Cardiac muscle cell (in vitro differentiated cells and primary cell): ENCODE results near the gene PTAR1. TPM values are rescaled to one million over a fixed set of nuclear protein-coding genes. Genes with fewer than 3 reads are reported as not detected.
"Not testable (repeated sequence)": the region's sequence is repeated elsewhere in the genome, so short reads cannot be mapped to it uniquely, and the experiment has no call there.

Experiments
- DNase-seq, 2 donors: peaks; one replicate each; pipeline versions ENCODE4 v3.0.0 to v3.0.0-alpha.2; 2010 to 2017; ENCODE audit warnings: low read depth in 1 of 2, low spot score in 1 of 2
- H3K27ac ChIP-seq: fragments of 200-600 bp; sonication (generic); 2 replicates; pipeline ENCODE4 v1.5.1; 2016
- H3K27me3 ChIP-seq: fragments of 200-600 bp; sonication (generic); 2 replicates; pipeline ENCODE4 v1.6.0; 2016; ENCODE audit warnings: control low read depth
- H3K36me3 ChIP-seq: fragments of 200-600 bp; sonication (generic); 2 replicates; pipeline ENCODE4 v1.5.1; 2016; ENCODE audit warnings: control low read depth
- H3K4me1 ChIP-seq: fragments of 200-600 bp; sonication (generic); 2 replicates; pipeline ENCODE4 v1.8.1; 2017; ENCODE audit warnings: low read depth, mild to moderate bottlenecking, mixed run types
- H3K4me3 ChIP-seq: fragments of 200-600 bp; sonication (generic); 2 replicates; pipeline ENCODE4 v1.5.1; 2016; ENCODE audit warnings: mild to moderate bottlenecking
- H3K9me3 ChIP-seq: fragments of 200-600 bp; sonication (generic); 2 replicates; pipeline ENCODE4 v1.5.1; 2017; ENCODE audit warnings: low read depth, mild to moderate bottlenecking, control low read depth
- polyA plus RNA-seq: library from polyadenylated mRNA; unstranded; fragments of >200 nt; fragmentation: Nextera tagmentation; extraction: Ambion mirVana; gene quantifications from 2 replicates; pipeline ENCODE4 v1.2.1, GENCODE V29; 2016
- total RNA-seq: library from RNA; depleted of rRNA; stranded (reverse); fragments of >200 nt; gene quantifications from 2 replicates; pipeline ENCODE4 v1.2.3, GENCODE V29; 2016
- TF ChIP-seq, protein P1 (sequence below): IDR thresholded peaks from 2 replicates; pipeline ENCODE4 v1.5.1; 2012; ENCODE audit warnings: low read depth, mild to moderate bottlenecking, low read length

Gene PTAR1, protein sequence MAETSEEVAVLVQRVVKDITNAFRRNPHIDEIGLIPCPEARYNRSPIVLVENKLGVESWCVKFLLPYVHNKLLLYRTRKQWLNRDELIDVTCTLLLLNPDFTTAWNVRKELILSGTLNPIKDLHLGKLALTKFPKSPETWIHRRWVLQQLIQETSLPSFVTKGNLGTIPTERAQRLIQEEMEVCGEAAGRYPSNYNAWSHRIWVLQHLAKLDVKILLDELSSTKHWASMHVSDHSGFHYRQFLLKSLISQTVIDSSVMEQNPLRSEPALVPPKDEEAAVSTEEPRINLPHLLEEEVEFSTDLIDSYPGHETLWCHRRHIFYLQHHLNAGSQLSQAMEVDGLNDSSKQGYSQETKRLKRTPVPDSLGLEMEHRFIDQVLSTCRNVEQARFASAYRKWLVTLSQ
- total RNA-seq (33.4 and 54.1 TPM in 2 replicates), polyA plus RNA-seq (7.1 and 15.9 TPM in 2 replicates)

DNA sequence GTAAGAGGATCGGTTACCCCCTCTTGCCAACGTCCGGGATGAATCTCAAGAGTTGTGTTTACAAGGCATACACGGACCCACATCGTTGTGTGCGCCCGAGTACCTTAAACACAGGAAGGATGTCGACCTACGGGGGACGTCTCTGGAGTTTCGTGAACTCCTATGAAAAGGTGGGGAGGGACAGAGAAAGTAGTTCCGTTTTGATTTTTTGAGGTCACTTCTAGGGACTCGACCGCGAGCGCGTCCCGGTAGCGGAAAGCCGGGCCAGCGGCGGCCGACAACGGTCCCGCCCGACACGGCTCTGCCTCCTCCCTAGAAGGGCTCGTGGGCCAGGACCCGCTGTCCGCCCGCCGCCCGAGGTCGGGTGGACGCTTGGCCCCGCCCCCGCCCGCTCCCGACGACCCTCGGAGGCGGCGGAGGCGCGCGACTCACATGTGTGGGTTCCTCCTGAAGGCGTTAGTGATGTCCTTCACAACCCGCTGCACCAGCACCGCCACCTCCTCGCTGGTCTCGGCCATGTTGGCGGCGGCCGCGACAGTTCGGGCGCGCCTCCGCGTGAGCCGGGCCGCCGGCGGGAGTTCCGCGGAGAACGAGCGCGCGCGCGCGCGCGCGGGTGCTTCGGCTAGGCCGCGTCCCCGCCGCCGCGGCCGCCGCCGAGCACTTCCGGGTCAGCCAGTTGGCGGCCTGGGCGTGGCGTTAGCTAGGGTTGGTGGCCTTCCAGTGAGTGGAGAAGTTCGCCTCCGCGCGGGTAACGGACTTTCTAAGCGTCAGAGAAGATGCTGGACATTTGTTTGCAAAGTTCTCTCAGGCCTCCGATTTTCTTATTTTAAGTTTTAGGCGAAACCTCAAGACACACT lies at the start of gene PTAR1:
PTAR1 (minus strand) TSS at position 591 of the 857 bp plus-strand sequence; CDS start at position 518, 73 bp downstream.
- H3K27me3 ChIP-seq, result no peaks in the 10 kb centered on the region
- H3K4me3 ChIP-seq, result peak within 1 kb of the TSS; percentile 84
- TF ChIP-seq, protein P1, sequence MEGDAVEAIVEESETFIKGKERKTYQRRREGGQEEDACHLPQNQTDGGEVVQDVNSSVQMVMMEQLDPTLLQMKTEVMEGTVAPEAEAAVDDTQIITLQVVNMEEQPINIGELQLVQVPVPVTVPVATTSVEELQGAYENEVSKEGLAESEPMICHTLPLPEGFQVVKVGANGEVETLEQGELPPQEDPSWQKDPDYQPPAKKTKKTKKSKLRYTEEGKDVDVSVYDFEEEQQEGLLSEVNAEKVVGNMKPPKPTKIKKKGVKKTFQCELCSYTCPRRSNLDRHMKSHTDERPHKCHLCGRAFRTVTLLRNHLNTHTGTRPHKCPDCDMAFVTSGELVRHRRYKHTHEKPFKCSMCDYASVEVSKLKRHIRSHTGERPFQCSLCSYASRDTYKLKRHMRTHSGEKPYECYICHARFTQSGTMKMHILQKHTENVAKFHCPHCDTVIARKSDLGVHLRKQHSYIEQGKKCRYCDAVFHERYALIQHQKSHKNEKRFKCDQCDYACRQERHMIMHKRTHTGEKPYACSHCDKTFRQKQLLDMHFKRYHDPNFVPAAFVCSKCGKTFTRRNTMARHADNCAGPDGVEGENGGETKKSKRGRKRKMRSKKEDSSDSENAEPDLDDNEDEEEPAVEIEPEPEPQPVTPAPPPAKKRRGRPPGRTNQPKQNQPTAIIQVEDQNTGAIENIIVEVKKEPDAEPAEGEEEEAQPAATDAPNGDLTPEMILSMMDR, result no peak
- no peaks in the 10 kb centered on the region for H3K36me3 ChIP-seq
- H3K4me1 ChIP-seq, result peaks cover 20% of the 10 kb centered on the region
- H3K27ac ChIP-seq, result peak within 1 kb of the TSS; percentile 96
- peak; percentile 94 to 96 for DNase-seq
- H3K9me3 ChIP-seq, result no peaks in the 10 kb centered on the region

DNA sequence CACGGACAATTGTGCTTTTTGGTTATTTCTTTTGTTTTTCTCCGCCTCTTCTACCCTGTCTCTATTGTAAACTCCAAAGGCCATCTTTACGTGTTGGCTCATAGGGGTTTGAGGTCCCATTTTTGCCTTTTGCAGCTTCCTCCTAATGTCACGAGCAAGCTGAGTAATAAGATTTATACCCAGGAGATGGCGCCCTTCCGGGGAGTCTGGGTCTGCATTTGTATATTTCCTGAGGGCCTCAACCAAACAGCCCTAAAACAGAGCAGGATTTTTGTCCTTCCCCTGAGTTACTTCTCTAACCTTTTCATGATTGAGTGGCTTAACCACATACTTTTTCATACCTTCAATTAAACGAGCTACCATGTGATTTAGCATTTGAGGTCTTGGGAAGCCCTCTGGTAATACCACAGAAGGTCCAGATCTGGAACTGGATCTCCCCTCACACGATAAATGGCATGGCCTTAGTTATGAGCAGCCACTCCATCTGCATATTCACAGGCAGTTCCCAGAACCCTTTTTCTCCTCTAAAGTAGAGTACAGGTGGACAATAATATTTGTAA lies 49.6 kb upstream of the PTAR1 start:
- Histone ChIP-seq H3K9me3 (no peaks in the 10 kb centered on the region), H3K4me1 (peaks cover 16% of the 10 kb centered on the region), H3K27ac (no peak overlapping the region), H3K27me3 (no peaks in the 10 kb centered on the region), H3K4me3 (no peak overlapping the region), H3K36me3 (no peaks in the 10 kb centered on the region)
- DNase-seq, result peak in 1 of 2 donors; percentile 37
- TF ChIP-seq, protein P1, result peak; percentile 37

DNA sequence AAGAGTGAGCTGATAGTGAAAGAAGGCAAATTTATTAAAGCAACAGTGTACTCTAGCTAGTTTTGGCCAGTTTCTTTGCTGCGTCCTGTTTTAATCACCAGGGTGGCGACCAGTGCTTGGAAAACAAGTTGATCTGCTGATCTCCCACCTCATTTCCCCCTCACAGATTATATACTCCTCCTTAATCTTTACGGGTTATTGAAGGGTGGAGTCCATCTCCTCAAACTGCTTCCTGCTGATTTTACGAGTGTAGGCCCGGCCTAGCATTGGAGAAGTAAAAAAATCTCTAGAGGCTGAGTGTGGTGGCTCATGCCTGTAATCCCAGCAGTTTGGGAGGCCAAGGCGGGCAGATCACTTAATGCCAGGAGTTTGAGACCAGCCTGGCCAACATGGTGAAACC lies 46.8 kb upstream of the PTAR1 start:
- H3K36me3 ChIP-seq, result no peaks in the 10 kb centered on the region
- no peak overlapping the region for H3K4me3 ChIP-seq
- H3K27me3 ChIP-seq, result no peaks in the 10 kb centered on the region
- no peak overlapping the region for H3K27ac ChIP-seq
- peaks cover 6% of the 10 kb centered on the region for H3K4me1 ChIP-seq
- no peaks in the 10 kb centered on the region for H3K9me3 ChIP-seq
- TF ChIP-seq, protein P1, result no peak
- DNase-seq, result no peak

DNA sequence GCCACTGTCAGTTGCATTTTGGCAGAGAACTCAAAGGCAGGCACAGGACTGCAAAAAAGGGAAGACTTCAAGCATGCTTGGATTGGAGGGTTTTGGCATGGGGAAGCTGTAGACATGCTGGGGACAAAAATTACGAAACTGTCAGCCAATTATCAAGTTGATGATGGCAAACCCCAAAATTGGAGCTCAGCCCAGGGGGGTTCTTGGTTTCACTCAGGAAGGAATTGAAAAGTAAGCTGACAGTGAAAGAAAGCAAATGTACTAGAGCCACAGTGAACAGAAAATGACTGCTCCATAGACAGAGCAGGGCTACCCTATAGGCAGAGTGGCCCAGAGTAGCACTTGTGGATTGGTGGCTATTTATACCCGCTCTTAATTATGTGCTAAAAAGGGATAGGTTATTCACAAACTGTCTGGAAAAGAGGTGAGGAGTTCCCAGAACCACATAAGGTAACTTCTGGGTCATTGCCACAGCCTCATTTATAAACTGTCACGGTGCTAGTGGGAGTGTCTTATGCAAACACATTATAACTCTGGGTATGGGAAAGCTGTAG lies 46.2 kb upstream of the PTAR1 start:
- peaks cover 6% of the 10 kb centered on the region for H3K4me1 ChIP-seq
- DNase-seq, result peak; percentile 18 to 28
- no peak overlapping the region for H3K4me3 ChIP-seq
- H3K27ac ChIP-seq, result no peak overlapping the region
- no peaks in the 10 kb centered on the region for H3K36me3 ChIP-seq
- TF ChIP-seq, protein P1, result no peak
- no peaks in the 10 kb centered on the region for H3K27me3 ChIP-seq
- no peaks in the 10 kb centered on the region for H3K9me3 ChIP-seq

DNA sequence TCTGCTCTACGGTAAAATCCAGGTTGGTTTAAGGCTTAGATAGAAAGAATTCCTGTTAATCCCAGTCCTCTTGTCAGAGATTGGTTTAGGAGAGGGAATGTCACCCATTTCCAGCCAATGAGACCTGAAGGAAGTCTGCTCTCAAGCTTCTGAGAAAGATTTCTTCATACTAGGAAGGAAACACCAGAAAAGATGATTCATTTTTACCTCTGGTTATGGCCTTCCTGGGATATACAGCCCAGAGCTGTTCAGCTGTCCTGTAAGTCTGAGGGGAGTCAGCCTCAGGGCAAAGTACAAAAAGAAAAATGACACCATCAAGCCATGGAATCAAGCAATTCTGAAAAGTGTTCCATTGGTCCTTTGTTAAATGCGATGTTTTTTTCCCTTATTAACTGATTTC lies 42.2 kb upstream of the PTAR1 start:
- TF ChIP-seq, protein P1, result no peak
- H3K9me3 ChIP-seq, result no peaks in the 10 kb centered on the region
- H3K27ac ChIP-seq, result no peak overlapping the region
- H3K36me3 ChIP-seq, result no peaks in the 10 kb centered on the region
- no peaks in the 10 kb centered on the region for H3K27me3 ChIP-seq
- no peak overlapping the region for H3K4me3 ChIP-seq
- H3K4me1 ChIP-seq, result peaks cover 6% of the 10 kb centered on the region
- peak in 1 of 2 donors; percentile 9 for DNase-seq

DNA sequence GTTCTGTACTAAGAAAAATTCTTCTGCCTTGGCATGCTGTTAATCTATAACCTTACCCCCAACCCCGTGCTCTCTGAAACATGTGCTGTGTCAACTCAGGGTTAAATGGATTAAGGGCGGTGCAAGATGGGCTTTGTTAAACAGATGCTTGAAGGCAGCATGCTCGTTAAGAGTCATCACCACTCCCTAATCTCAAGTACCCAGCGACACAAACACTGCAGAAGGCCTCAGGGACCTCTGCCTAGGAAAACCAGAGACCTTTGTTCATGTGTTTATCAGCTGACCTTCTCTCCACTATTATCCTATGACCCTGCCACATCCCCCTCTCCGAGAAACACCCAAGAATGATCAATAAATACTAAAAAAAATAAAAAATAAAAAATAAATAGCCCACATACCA lies 40.2 kb upstream of the PTAR1 start:
- not testable (repeated sequence) for DNase-seq, H3K27me3 ChIP-seq, H3K27ac ChIP-seq, H3K4me1 ChIP-seq, H3K36me3 ChIP-seq, H3K4me3 ChIP-seq, H3K9me3 ChIP-seq

DNA sequence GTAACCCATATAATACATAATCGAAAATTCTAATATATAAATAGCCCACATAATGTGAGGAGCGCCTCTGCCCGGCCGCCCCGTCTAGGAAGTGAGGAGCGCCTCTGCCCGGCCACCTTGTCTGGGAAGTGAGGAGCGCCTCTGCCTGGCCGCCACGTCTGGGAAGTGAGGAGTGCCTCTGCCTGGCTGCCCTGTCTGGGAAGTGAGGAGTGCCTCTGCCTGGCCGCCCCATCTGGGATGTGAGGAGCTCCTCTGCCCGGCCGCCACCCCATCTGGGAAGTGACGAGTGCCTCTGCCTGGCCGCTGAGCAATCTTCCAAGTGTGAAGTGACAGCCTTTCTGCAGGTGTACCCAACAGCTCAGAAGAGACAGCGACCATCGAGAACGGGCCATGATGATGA lies 39.7 kb upstream of the PTAR1 start:
- not testable (repeated sequence) for H3K9me3 ChIP-seq, H3K4me1 ChIP-seq, H3K27me3 ChIP-seq, H3K4me3 ChIP-seq, H3K36me3 ChIP-seq, H3K27ac ChIP-seq, DNase-seq
